Activated CD8-positive, alpha-beta T cell treated with anti-CD3 and anti-CD28 coated beads for 36 hours (primary cell): ENCODE results near the gene PIK3R3. TPM values are rescaled to one million over a fixed set of nuclear protein-coding genes. Genes with fewer than 3 reads are reported as not detected.

Experiments
- ATAC-seq: fragments of 200-7000 bp; cut with Tn5 transposase; one replicate; pipeline ENCODE4 v1.10.0; 2021; ENCODE audit warnings: mild to moderate bottlenecking, moderate library complexity
- CTCF ChIA-PET: fragments of 350-600 bp; sonication (Branson Sonifier 250); formaldehyde crosslinking; loops from one replicate; lab custom pipeline; 2021; ENCODE audit warnings: antibody characterized with exemption; lab: Charles Lee
- POLR2A ChIA-PET: fragments of 350-600 bp; sonication (Branson Sonifier 250); formaldehyde crosslinking; loops from one replicate; lab custom pipeline; 2021; ENCODE audit warnings: antibody characterized with exemption; lab: Charles Lee
- DNase-seq: peaks from one replicate; pipeline ENCODE4 v3.0.0-alpha.2; 2020
- H3K27ac Mint-ChIP-seq: one replicate; pipeline ENCODE4 v1.8.0; 2021; ENCODE audit warnings: mild to moderate bottlenecking, mixed read lengths
- H3K27me3 Mint-ChIP-seq: one replicate; pipeline ENCODE4 v1.8.0; 2021; ENCODE audit warnings: mixed read lengths
- H3K36me3 Mint-ChIP-seq: one replicate; pipeline ENCODE4 v1.8.0; 2021; ENCODE audit warnings: low read depth, mixed read lengths
- H3K4me1 Mint-ChIP-seq: one replicate; pipeline ENCODE4 v1.8.0; 2021; ENCODE audit warnings: low read depth, mixed read lengths
- H3K4me3 Mint-ChIP-seq: one replicate; pipeline ENCODE4 v1.8.0; 2021; ENCODE audit warnings: mild to moderate bottlenecking, moderate library complexity, mixed read lengths
- H3K9me3 Mint-ChIP-seq: one replicate; pipeline ENCODE4 v1.8.0; 2021; ENCODE audit warnings: mixed read lengths
- intact Hi-C: fragments of 100-400 bp; cut with micrococcal nuclease; formaldehyde crosslinking; loops from one replicate; pipeline ENCODE4 v1.10.0; 2022
- total RNA-seq, 2 experiments: library from RNA; stranded (reverse); gene quantifications; one replicate each; pipeline ENCODE4 v1.2.3, GENCODE V29; 2021
- TF ChIP-seq, protein P1 (sequence below): fragments of 200-600 bp; IDR thresholded peaks from one replicate; pipeline ENCODE4 v1.8.0; 2022; ENCODE audit warnings: antibody characterized with exemption, mild to moderate bottlenecking

The PIK3R3 gene
- total RNA-seq, 2 experiments from 2014 or later = 1.3 to 1.4 TPM

- no peak for DNase-seq
- CTCF ChIA-PET = interaction anchor here (0.9 kb wide), 1 partner anchor 139 kb away, joined by 3 read pairs; no protein-coding TSS in a partner anchor
- TF ChIP-seq, protein P1, sequence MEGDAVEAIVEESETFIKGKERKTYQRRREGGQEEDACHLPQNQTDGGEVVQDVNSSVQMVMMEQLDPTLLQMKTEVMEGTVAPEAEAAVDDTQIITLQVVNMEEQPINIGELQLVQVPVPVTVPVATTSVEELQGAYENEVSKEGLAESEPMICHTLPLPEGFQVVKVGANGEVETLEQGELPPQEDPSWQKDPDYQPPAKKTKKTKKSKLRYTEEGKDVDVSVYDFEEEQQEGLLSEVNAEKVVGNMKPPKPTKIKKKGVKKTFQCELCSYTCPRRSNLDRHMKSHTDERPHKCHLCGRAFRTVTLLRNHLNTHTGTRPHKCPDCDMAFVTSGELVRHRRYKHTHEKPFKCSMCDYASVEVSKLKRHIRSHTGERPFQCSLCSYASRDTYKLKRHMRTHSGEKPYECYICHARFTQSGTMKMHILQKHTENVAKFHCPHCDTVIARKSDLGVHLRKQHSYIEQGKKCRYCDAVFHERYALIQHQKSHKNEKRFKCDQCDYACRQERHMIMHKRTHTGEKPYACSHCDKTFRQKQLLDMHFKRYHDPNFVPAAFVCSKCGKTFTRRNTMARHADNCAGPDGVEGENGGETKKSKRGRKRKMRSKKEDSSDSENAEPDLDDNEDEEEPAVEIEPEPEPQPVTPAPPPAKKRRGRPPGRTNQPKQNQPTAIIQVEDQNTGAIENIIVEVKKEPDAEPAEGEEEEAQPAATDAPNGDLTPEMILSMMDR = no peak
- H3K27me3 Mint-ChIP-seq = no peaks in the 10 kb centered on the region
- H3K9me3 Mint-ChIP-seq = no peaks in the 10 kb centered on the region
- no peak within 1 kb of the TSS for H3K4me3 Mint-ChIP-seq
- no peak within 1 kb of the TSS for H3K27ac Mint-ChIP-seq
- no peaks in the 10 kb centered on the region for H3K4me1 Mint-ChIP-seq
- intact Hi-C loops = no loop called here
- H3K36me3 Mint-ChIP-seq = no peaks in the 10 kb centered on the region
- ATAC-seq = no peak
- POLR2A ChIA-PET = no interaction called here
These were observed 43.9 kb upstream of the PIK3R3 start, which contains the start of gene P3R3URF for GRCh38 chr1:46176211-46176865. P3R3URF (minus strand) TSS chr1:46176488; CDS start chr1:46176471, 17 bp downstream.

- TF ChIP-seq, protein P1 = no peak
- DNase-seq (peak; percentile 38), ATAC-seq (peak; percentile 38)
- no peak overlapping the region for H3K4me3 Mint-ChIP-seq
- H3K4me1 Mint-ChIP-seq = no peaks in the 10 kb centered on the region
- intact Hi-C loops = no loop called here
- POLR2A ChIA-PET = no interaction called here
- H3K27me3 Mint-ChIP-seq = no peaks in the 10 kb centered on the region
- H3K36me3 Mint-ChIP-seq = no peaks in the 10 kb centered on the region
- no peaks in the 10 kb centered on the region for H3K9me3 Mint-ChIP-seq
- CTCF ChIA-PET = interaction anchor here (0.9 to 1.0 kb wide), 2 partner anchors 136 to 138 kb away, joined by 3 to 4 read pairs; no protein-coding TSS in a partner anchor
- H3K27ac Mint-ChIP-seq = no peak overlapping the region
These were observed 42.8 kb upstream of the PIK3R3 start for GRCh38 chr1:46175243-46175642.

DNA sequence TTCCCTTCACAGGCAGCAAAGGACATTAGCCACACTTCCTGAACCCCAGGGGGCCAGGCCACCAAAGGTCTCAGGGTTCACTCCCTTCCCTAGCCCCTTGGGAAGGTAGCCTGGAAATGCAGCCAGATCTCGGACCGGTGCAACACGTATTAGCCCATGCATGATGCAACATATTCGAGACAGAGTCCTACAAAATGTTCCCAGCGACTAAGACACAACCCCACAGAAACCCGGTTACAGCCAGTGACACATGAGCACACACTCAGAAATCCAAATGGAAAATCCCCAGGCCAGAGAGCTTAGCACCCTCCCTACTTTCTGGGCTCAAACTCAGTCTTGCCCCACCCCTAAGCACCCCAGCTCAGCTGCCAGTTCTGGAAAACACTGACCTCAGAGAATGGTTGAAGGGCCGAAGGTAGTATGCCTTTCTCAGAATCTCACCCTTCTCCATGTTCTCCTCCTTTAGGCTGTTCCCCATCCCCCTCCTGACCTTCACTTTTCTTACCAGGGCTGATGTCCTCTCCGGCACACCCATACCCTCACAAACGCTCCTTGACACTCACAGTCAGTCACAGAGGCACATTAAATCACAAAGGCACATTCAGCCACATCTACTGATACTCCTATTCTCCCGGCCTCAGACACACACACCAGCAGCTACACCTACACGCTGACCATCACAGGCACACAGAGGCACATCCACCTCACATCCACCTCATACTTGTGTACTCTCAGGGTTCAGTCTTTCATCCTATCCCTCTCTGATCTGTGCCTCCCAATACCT is 42.2 kb upstream of the PIK3R3 start, which contains the start of gene TSPAN1:
TSS of gene TSPAN1 (plus strand) at position 640 of the 784 bp plus-strand sequence. CDS start 6,021 bp downstream, outside the sequence.
- intact Hi-C loops = no loop called here
- ChIA-PET CTCF (interaction anchor here (0.9 to 1.0 kb wide), 2 partner anchors 136 to 137 kb away, joined by 3 to 4 read pairs; no protein-coding TSS in a partner anchor), POLR2A (no interaction called here)
- no peak for DNase-seq
- no peak for ATAC-seq
- Mint-ChIP-seq H3K9me3 (no peaks in the 10 kb centered on the region), H3K36me3 (no peaks in the 10 kb centered on the region), H3K4me3 (no peak within 1 kb of the TSS), H3K27ac (no peak within 1 kb of the TSS), H3K4me1 (no peaks in the 10 kb centered on the region), H3K27me3 (no peaks in the 10 kb centered on the region)
- TF ChIP-seq, protein P1 = no peak

- no peak for ATAC-seq
- H3K4me1 Mint-ChIP-seq = no peaks in the 10 kb centered on the region
- H3K9me3 Mint-ChIP-seq = no peaks in the 10 kb centered on the region
- H3K27me3 Mint-ChIP-seq = no peaks in the 10 kb centered on the region
- intact Hi-C loops = no loop called here
- no peaks in the 10 kb centered on the region for H3K36me3 Mint-ChIP-seq
- no peak for DNase-seq
- ChIA-PET CTCF (interaction anchor here (1.9 kb wide), 1 partner anchor 50 kb away, joined by 7 read pairs; no protein-coding TSS in a partner anchor), POLR2A (no interaction called here)
- TF ChIP-seq, protein P1 = no peak
- no peak overlapping the region for H3K4me3 Mint-ChIP-seq
- H3K27ac Mint-ChIP-seq = no peak overlapping the region
These were observed 41.0 kb upstream of the PIK3R3 start for GRCh38 chr1:46173361-46173856.
